ENCODE data around the gene FLOT1.

The FLOT1 gene

GRCh38 chr6:30709101-30709868, 33.2 kb downstream of the FLOT1 start:
- in situ Hi-C loops (cut with HindIII; ENCODE audit: low pct_unique_long_range_greater_than_20kb, low sequenced_read_pairs), result no loop called here
- no peak for TF ChIP-seq JUND (IDR thresholded peaks at IDR 0.05; ENCODE audit: low read depth)
- no peak for DNase-seq (ENCODE audit: low read depth in 1 of 2, low spot score in 1 of 2)

- TF ChIP-seq JUND (IDR thresholded peaks at IDR 0.05; ENCODE audit: low read depth), result no peak
- in situ Hi-C loops (cut with HindIII; ENCODE audit: low pct_unique_long_range_greater_than_20kb, low sequenced_read_pairs), result no loop called here
- DNase-seq (ENCODE audit: low read depth in 1 of 2, low spot score in 1 of 2), result no peak
Measured at GRCh38 chr6:30707281-30707850, 35.1 kb downstream of the FLOT1 start.

- no peak for DNase-seq (ENCODE audit: low read depth in 1 of 2, low spot score in 1 of 2)
- no peak for TF ChIP-seq JUND (IDR thresholded peaks at IDR 0.05; ENCODE audit: low read depth)
- in situ Hi-C loops (cut with HindIII; ENCODE audit: low pct_unique_long_range_greater_than_20kb, low sequenced_read_pairs), result no loop called here
Measured at GRCh38 chr6:30705620-30706019, 36.9 kb downstream of the FLOT1 start.

- DNase-seq (ENCODE audit: low read depth in 1 of 2, low spot score in 1 of 2), result no peak
- in situ Hi-C loops (cut with HindIII; ENCODE audit: low pct_unique_long_range_greater_than_20kb, low sequenced_read_pairs), result no loop called here
- no peak for TF ChIP-seq JUND (IDR thresholded peaks at IDR 0.05; ENCODE audit: low read depth)
Measured at GRCh38 chr6:30703821-30704220, 38.7 kb downstream of the FLOT1 start.

- in situ Hi-C loops (cut with HindIII; ENCODE audit: low pct_unique_long_range_greater_than_20kb, low sequenced_read_pairs), result no loop called here
- no peak for DNase-seq (ENCODE audit: low read depth in 1 of 2, low spot score in 1 of 2)
Measured at GRCh38 chr6:30703011-30703410, 39.5 kb downstream of the FLOT1 start.

GRCh38 chr6:30700340-30700739, 42.1 kb downstream of the FLOT1 start:
- peak in 1 of 2 experiments; percentile 33 for DNase-seq (ENCODE audit: low read depth in 1 of 2, low spot score in 1 of 2)
- TF ChIP-seq JUND (IDR thresholded peaks at IDR 0.05; ENCODE audit: low read depth), result no peak

More at GRCh38 chr6:30703011-30703410, 39.5 kb downstream of the FLOT1 start:
- TF ChIP-seq JUND (IDR thresholded peaks at IDR 0.05; ENCODE audit: low read depth), result no peak

GRCh38 chr6:30696432-30696831, 46.1 kb downstream of the FLOT1 start:
- in situ Hi-C loops (cut with HindIII; ENCODE audit: low pct_unique_long_range_greater_than_20kb, low sequenced_read_pairs), result no loop called here
- TF ChIP-seq JUND (IDR thresholded peaks at IDR 0.05; ENCODE audit: low read depth), result no peak
- DNase-seq (ENCODE audit: low read depth in 1 of 2, low spot score in 1 of 2), result no peak

More at GRCh38 chr6:30700340-30700739, 42.1 kb downstream of the FLOT1 start:
- in situ Hi-C loops (cut with HindIII; ENCODE audit: low pct_unique_long_range_greater_than_20kb, low sequenced_read_pairs), result no loop called here

- no peak for TF ChIP-seq JUND (IDR thresholded peaks at IDR 0.05; ENCODE audit: low read depth)
- in situ Hi-C loops (cut with HindIII; ENCODE audit: low pct_unique_long_range_greater_than_20kb, low sequenced_read_pairs), result no loop called here
- DNase-seq (ENCODE audit: low read depth in 1 of 2, low spot score in 1 of 2), result peak in 1 of 2 experiments; percentile 46
Measured at GRCh38 chr6:30691208-30691847, 51.2 kb downstream of the FLOT1 start.

- no peak for TF ChIP-seq JUND (IDR thresholded peaks at IDR 0.05; ENCODE audit: low read depth)
- peak; percentile 59 to 89 for DNase-seq (ENCODE audit: low read depth in 1 of 2, low spot score in 1 of 2)
- in situ Hi-C loops (cut with HindIII; ENCODE audit: low pct_unique_long_range_greater_than_20kb, low sequenced_read_pairs), result no loop called here
Measured at GRCh38 chr6:30690403-30691207, 51.9 kb downstream of the FLOT1 start, which contains the start of gene NRM. TSS of gene NRM (minus strand) at chr6:30690984. CDS start at chr6:30690974, 10 bp downstream.

- DNase-seq (ENCODE audit: low read depth in 1 of 2, low spot score in 1 of 2), result no peak
- in situ Hi-C loops (cut with HindIII; ENCODE audit: low pct_unique_long_range_greater_than_20kb, low sequenced_read_pairs), result no loop called here
- no peak for TF ChIP-seq JUND (IDR thresholded peaks at IDR 0.05; ENCODE audit: low read depth)
Measured at GRCh38 chr6:30689985-30690384, 52.5 kb downstream of the FLOT1 start.

- no peak for TF ChIP-seq JUND (IDR thresholded peaks at IDR 0.05; ENCODE audit: low read depth)
- in situ Hi-C loops (cut with HindIII; ENCODE audit: low pct_unique_long_range_greater_than_20kb, low sequenced_read_pairs), result no loop called here
- DNase-seq (ENCODE audit: low read depth in 1 of 2, low spot score in 1 of 2), result no peak
Measured at GRCh38 chr6:30689022-30689865, 53.2 kb downstream of the FLOT1 start.

Measured in T47D (cell line).